HL-60 (cell line): ENCODE data around the gene WDR47.

Experiments used
- GABPA ChIP-seq: IDR thresholded peaks from 2 replicates; pipeline ENCODE4 v1.6.1; 2012; ENCODE audit warnings: low read depth
- POLR2AphosphoS5 ChIP-seq: IDR thresholded peaks from 2 replicates; pipeline ENCODE4 v1.6.1; 2012; ENCODE audit warnings: low read depth
- REST ChIP-seq: IDR thresholded peaks from 2 replicates; pipeline ENCODE4 v1.6.1; 2012; ENCODE audit warnings: low read depth; ENCODE audit not compliant: insufficient replicate concordance
- SPI1 ChIP-seq: IDR thresholded peaks from 2 replicates; pipeline ENCODE4 v1.6.1; 2012; ENCODE audit warnings: low read depth, mild to moderate bottlenecking, borderline replicate concordance
- TF ChIP-seq, protein P1 (sequence below): IDR thresholded peaks from one replicate; pipeline ENCODE4 v1.5.1; 2011; ENCODE audit warnings: low read length, control low read depth, inconsistent platforms; ENCODE audit not compliant: insufficient read depth

DNA sequence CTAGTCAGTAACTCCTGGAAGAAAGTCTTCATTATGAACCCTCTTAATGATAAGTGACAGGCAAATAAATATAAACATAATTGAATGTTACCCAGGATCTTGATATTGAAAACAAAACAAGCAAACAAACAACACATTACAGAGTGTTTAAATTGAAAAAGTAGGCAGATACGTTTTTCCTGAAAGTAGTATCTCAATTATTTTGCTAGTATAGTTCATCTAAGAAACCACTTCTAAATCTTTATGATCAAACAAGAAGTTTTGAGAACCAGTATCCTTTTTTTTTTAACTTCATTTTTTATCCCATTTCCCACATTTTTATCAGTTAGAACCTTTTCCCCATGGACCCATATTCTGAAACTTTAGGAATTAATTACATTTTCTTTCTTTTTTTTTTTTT lies 3.7 kb upstream of the WDR47 start:
- TF ChIP-seq, protein P1, sequence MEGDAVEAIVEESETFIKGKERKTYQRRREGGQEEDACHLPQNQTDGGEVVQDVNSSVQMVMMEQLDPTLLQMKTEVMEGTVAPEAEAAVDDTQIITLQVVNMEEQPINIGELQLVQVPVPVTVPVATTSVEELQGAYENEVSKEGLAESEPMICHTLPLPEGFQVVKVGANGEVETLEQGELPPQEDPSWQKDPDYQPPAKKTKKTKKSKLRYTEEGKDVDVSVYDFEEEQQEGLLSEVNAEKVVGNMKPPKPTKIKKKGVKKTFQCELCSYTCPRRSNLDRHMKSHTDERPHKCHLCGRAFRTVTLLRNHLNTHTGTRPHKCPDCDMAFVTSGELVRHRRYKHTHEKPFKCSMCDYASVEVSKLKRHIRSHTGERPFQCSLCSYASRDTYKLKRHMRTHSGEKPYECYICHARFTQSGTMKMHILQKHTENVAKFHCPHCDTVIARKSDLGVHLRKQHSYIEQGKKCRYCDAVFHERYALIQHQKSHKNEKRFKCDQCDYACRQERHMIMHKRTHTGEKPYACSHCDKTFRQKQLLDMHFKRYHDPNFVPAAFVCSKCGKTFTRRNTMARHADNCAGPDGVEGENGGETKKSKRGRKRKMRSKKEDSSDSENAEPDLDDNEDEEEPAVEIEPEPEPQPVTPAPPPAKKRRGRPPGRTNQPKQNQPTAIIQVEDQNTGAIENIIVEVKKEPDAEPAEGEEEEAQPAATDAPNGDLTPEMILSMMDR = no peak
- TF ChIP-seq GABPA (no peak), SPI1 (no peak), POLR2AphosphoS5 (no peak), REST (no peak)
